HG02759 (cell line): ENCODE results near the gene SIX2.
A peak's percentile ranks its signal among the peaks of the same experiment; 100 is the strongest.

Source experiments
- ATAC-seq: cut with Tn5 transposase; IDR thresholded peaks from one replicate; pipeline ENCODE4 v1.9.1; 2021; ENCODE audit warnings: mild to moderate bottlenecking, moderate library complexity; ENCODE audit not compliant: unreplicated experiment

SIX2 gene

GRCh38 chr2:45003579-45004551 is 5.4 kb downstream of the SIX2 start:
- no peak for ATAC-seq

- no peak for ATAC-seq
Measured at GRCh38 chr2:45002686-45003085, 6.6 kb downstream of the SIX2 start.

- no peak for ATAC-seq
Measured at GRCh38 chr2:45001869-45002385, 7.3 kb downstream of the SIX2 start.

GRCh38 chr2:45000921-45001868 is 8.1 kb downstream of the SIX2 start:
- no peak for ATAC-seq

GRCh38 chr2:45000341-45000901 is 8.8 kb downstream of the SIX2 start:
- no peak for ATAC-seq

- no peak for ATAC-seq
Measured at GRCh38 chr2:44999540-44999939, 9.7 kb downstream of the SIX2 start.

- no peak for ATAC-seq
Measured at GRCh38 chr2:44997963-44998362, 11.3 kb downstream of the SIX2 start.

GRCh38 chr2:44996356-44996755 is 12.9 kb downstream of the SIX2 start:
- no peak for ATAC-seq

- no peak for ATAC-seq
Measured at GRCh38 chr2:44994377-44994776, 14.9 kb downstream of the SIX2 start.

GRCh38 chr2:44989176-44989575 is 20.1 kb downstream of the SIX2 start:
- no peak for ATAC-seq

- peak; percentile 66 for ATAC-seq
Measured at GRCh38 chr2:44983836-44984604, 25.2 kb downstream of the SIX2 start.

GRCh38 chr2:44981714-44982108 is 27.5 kb downstream of the SIX2 start:
- peak; percentile 55 for ATAC-seq

- no peak for ATAC-seq
Measured at GRCh38 chr2:44980751-44981713, 28.2 kb downstream of the SIX2 start.

GRCh38 chr2:44979581-44979980 is 29.7 kb downstream of the SIX2 start:
- ATAC-seq: no peak

GRCh38 chr2:44975571-44976450 is 33.4 kb downstream of the SIX2 start:
- ATAC-seq: no peak

GRCh38 chr2:44974064-44974715 is 35.1 kb downstream of the SIX2 start:
- no peak for ATAC-seq

- ATAC-seq: no peak
Measured at GRCh38 chr2:44972771-44973535, 36.3 kb downstream of the SIX2 start.
